Neuronal stem cell (in vitro differentiated cells): ENCODE measurements around the gene EFL1.

Experiments
- DNase-seq: peaks from one replicate; pipeline ENCODE4 v3.0.0-alpha.2; 2013; ENCODE audit warnings: low spot score
- H2AFZ ChIP-seq: one replicate; pipeline ENCODE4 v1.6.1; 2013; ENCODE audit warnings: mild to moderate bottlenecking, low read length, inconsistent platforms
- H2AK5ac ChIP-seq: 2 replicates; pipeline ENCODE4 v1.6.1; 2013; ENCODE audit warnings: low read depth, mild to moderate bottlenecking, inconsistent platforms, low read length, moderate library complexity, mixed read lengths
- H2BK120ac ChIP-seq: 2 replicates; pipeline ENCODE4 v1.6.1; 2013; ENCODE audit warnings: low read depth, mild to moderate bottlenecking, inconsistent platforms, low read length, moderate library complexity, mixed read lengths
- H2BK12ac ChIP-seq: one replicate; pipeline ENCODE4 v1.6.1; 2013; ENCODE audit warnings: low read length, inconsistent platforms
- H2BK15ac ChIP-seq: 2 replicates; pipeline ENCODE4 v1.6.1; 2013; ENCODE audit warnings: mild to moderate bottlenecking, low read length, inconsistent platforms, mixed read lengths
- H2BK5ac ChIP-seq: one replicate; pipeline ENCODE4 v1.6.1; 2013; ENCODE audit warnings: inconsistent platforms, mild to moderate bottlenecking, low read length, moderate library complexity
- H3K14ac ChIP-seq: one replicate; pipeline ENCODE4 v1.6.1; 2013; ENCODE audit warnings: low read length, inconsistent platforms
- H3K18ac ChIP-seq: 2 replicates; pipeline ENCODE4 v1.6.1; 2013; ENCODE audit warnings: low read length, inconsistent platforms
- H3K23ac ChIP-seq: 2 replicates; pipeline ENCODE4 v1.6.1; 2013; ENCODE audit warnings: low read depth, mild to moderate bottlenecking, mixed read lengths, low read length, inconsistent platforms; ENCODE audit not compliant: poor library complexity
- H3K27ac ChIP-seq: replicated peaks from 3 replicates; pipeline ENCODE4 v1.5.1; 2013; ENCODE audit warnings: low read length, inconsistent platforms
- H3K27me3 ChIP-seq, 3 experiments: 2 replicates each; pipeline ENCODE4 v1.6.1; 2013; ENCODE audit warnings: low read length in 3 of 3, mild to moderate bottlenecking in 2 of 3, inconsistent platforms in 1 of 3, low read depth in 1 of 3, mixed read lengths in 1 of 3, moderate library complexity in 1 of 3; ENCODE audit not compliant: control insufficient read depth in 3 of 3, insufficient read depth in 3 of 3
- H3K36me3 ChIP-seq, 2 donors: replicated peaks in 1 of 2; 2 replicates each; pipeline ENCODE4 v1.6.1; 2013; ENCODE audit warnings: low read length in 2 of 2; ENCODE audit not compliant: control insufficient read depth in 2 of 2, insufficient read depth in 2 of 2
- H3K4ac ChIP-seq: 2 replicates; pipeline ENCODE4 v1.6.1; 2013; ENCODE audit warnings: inconsistent platforms, mild to moderate bottlenecking, low read length, moderate library complexity
- H3K4me1 ChIP-seq, 2 donors: 1 replicate in 1 of 2; 2 replicates in 1 of 2; pipeline ENCODE4 v1.6.1; 2013; ENCODE audit warnings: low read length in 2 of 2, low read depth in 1 of 2; ENCODE audit not compliant: control insufficient read depth in 2 of 2, insufficient read depth in 1 of 2
- H3K4me2 ChIP-seq: one replicate; pipeline ENCODE4 v1.6.1; 2013; ENCODE audit warnings: mild to moderate bottlenecking, low read length, inconsistent platforms; ENCODE audit not compliant: insufficient read depth, poor library complexity, severe bottlenecking
- H3K4me3 ChIP-seq, 2 donors: 2 replicates each; pipeline ENCODE4 v1.5.1; 2013; ENCODE audit warnings: low read length in 2 of 2, mild to moderate bottlenecking in 2 of 2, inconsistent platforms in 1 of 2, moderate library complexity in 1 of 2
- H3K79me1 ChIP-seq: one replicate; pipeline ENCODE4 v1.6.1; 2013; ENCODE audit warnings: low read depth, mild to moderate bottlenecking, inconsistent platforms, low read length, moderate library complexity
- H3K9ac ChIP-seq: one replicate; pipeline ENCODE4 v1.6.1; 2013; ENCODE audit warnings: mild to moderate bottlenecking, low read depth, low read length, inconsistent platforms; ENCODE audit not compliant: poor library complexity
- H3K9me3 ChIP-seq, 2 donors: replicated peaks in 1 of 2; 2 replicates each; pipeline versions ENCODE3 to v1.6.1; 2013; ENCODE audit warnings: low read length in 2 of 2, mild to moderate bottlenecking in 2 of 2, inconsistent platforms in 1 of 2, low read depth in 1 of 2, mixed read lengths in 1 of 2, moderate library complexity in 1 of 2; ENCODE audit not compliant: control insufficient read depth in 2 of 2, insufficient read depth in 1 of 2
- H4K8ac ChIP-seq: one replicate; pipeline ENCODE4 v1.6.1; 2013; ENCODE audit warnings: low read depth, mild to moderate bottlenecking, inconsistent platforms, low read length, moderate library complexity
- H4K91ac ChIP-seq: one replicate; pipeline ENCODE4 v1.6.1; 2013; ENCODE audit warnings: low read length, low read depth, mild to moderate bottlenecking, inconsistent platforms; ENCODE audit not compliant: poor library complexity
- WGBS, 2 donors: extraction: QIAGEN DNeasy Blood & Tissue Kit; methylation state at CpG; one replicate each; pipeline ENCODE4 v1.1.7; 2013; ENCODE audit warnings: missing lambda C conversion rate in 2 of 2, mixed read lengths in 1 of 2; ENCODE audit not compliant: insufficient read length in 2 of 2, insufficient replicate concordance in 1 of 2; ENCODE audit errors: extremely low coverage in 2 of 2; 5-methylcytosine and 5-hydroxymethylcytosine counted together

Gene EFL1

GRCh38 chr15:82168757-82169156, 93.8 kb downstream of the EFL1 start:
- H3K27ac ChIP-seq = no peak overlapping the region
- H2BK15ac ChIP-seq = no peak overlapping the region
- no peak overlapping the region for H2AK5ac ChIP-seq
- H2BK5ac ChIP-seq = no peak overlapping the region
- no peak overlapping the region for H3K23ac ChIP-seq
- H3K4me2 ChIP-seq = no peak overlapping the region
- no peaks in the 10 kb centered on the region for H3K79me1 ChIP-seq
- no CpG with 5 or more reads among the region's 2 CpGs for WGBS, 2 donors
- H3K4me1 ChIP-seq = no peaks in the 10 kb centered on the region
- no peak overlapping the region for H3K4me3 ChIP-seq
- H3K27me3 ChIP-seq = no peaks in the 10 kb centered on the region
- H3K4ac ChIP-seq = no peak overlapping the region
- no peak overlapping the region for H2BK120ac ChIP-seq
- H3K9ac ChIP-seq = no peak overlapping the region
- H3K36me3 ChIP-seq = peaks cover 0 to 6% of the 10 kb centered on the region in 2 donors
- H3K9me3 ChIP-seq = no peaks in the 10 kb centered on the region
- DNase-seq = no peak
- H3K18ac ChIP-seq = no peak overlapping the region
- no peak overlapping the region for H4K8ac ChIP-seq
- no peak overlapping the region for H4K91ac ChIP-seq
- H2AFZ ChIP-seq = no peak overlapping the region
- H3K14ac ChIP-seq = no peak overlapping the region
- no peak overlapping the region for H2BK12ac ChIP-seq

GRCh38 chr15:82168296-82168695, 94.2 kb downstream of the EFL1 start:
- H2BK15ac ChIP-seq = no peak overlapping the region
- whole genome bisulfite sequencing, 2 donors = no CpG with 5 or more reads among the region's 8 CpGs
- H2BK5ac ChIP-seq = no peak overlapping the region
- no peak overlapping the region for H2AK5ac ChIP-seq
- no peak overlapping the region for H3K4ac ChIP-seq
- no peak overlapping the region for H3K14ac ChIP-seq
- no peak overlapping the region for H3K18ac ChIP-seq
- H3K79me1 ChIP-seq = no peaks in the 10 kb centered on the region
- no peaks in the 10 kb centered on the region for H3K27me3 ChIP-seq
- H3K9ac ChIP-seq = no peak overlapping the region
- no peak overlapping the region for H2BK120ac ChIP-seq
- no peak overlapping the region for H3K27ac ChIP-seq
- H4K91ac ChIP-seq = no peak overlapping the region
- H2AFZ ChIP-seq = no peak overlapping the region
- no peak overlapping the region for H4K8ac ChIP-seq
- no peak overlapping the region for H3K4me3 ChIP-seq
- no peak overlapping the region for H3K23ac ChIP-seq
- H2BK12ac ChIP-seq = no peak overlapping the region
- no peaks in the 10 kb centered on the region for H3K4me1 ChIP-seq
- no peak overlapping the region for H3K4me2 ChIP-seq
- DNase-seq = no peak
- peaks cover 0 to 10% of the 10 kb centered on the region in 2 donors for H3K36me3 ChIP-seq
- no peaks in the 10 kb centered on the region for H3K9me3 ChIP-seq

GRCh38 chr15:82165948-82166376, 96.6 kb downstream of the EFL1 start:
- Histone ChIP-seq H3K36me3 (peaks cover 0 to 33% of the 10 kb centered on the region in 2 donors), H4K8ac (no peak overlapping the region), H3K4ac (no peak overlapping the region), H4K91ac (no peak overlapping the region), H2BK5ac (no peak overlapping the region), H2BK12ac (no peak overlapping the region), H2BK15ac (no peak overlapping the region), H3K27me3 (no peaks in the 10 kb centered on the region), H3K18ac (no peak overlapping the region), H3K4me2 (no peak overlapping the region), H3K4me3 (no peak overlapping the region), H3K79me1 (no peaks in the 10 kb centered on the region), H3K4me1 (no peaks in the 10 kb centered on the region), H2AK5ac (no peak overlapping the region), H3K14ac (no peak overlapping the region), H3K9ac (no peak overlapping the region), H3K27ac (no peak overlapping the region), H2AFZ (no peak overlapping the region), H3K9me3 (no peaks in the 10 kb centered on the region), H2BK120ac (no peak overlapping the region), H3K23ac (no peak overlapping the region)
- DNase-seq = no peak
- no CpG with 5 or more reads among the region's 1 CpG for WGBS, 2 donors

- Histone ChIP-seq H2AFZ (no peak overlapping the region), H2AK5ac (no peak overlapping the region), H3K36me3 (peaks cover 2 to 80% of the 10 kb centered on the region in 2 donors), H2BK12ac (no peak overlapping the region), H3K4me2 (no peak overlapping the region), H3K9ac (no peak overlapping the region), H4K8ac (no peak overlapping the region), H2BK15ac (no peak overlapping the region), H3K4ac (no peak overlapping the region), H3K4me1 (peaks cover 0 to 3% of the 10 kb centered on the region in 2 donors), H3K79me1 (no peaks in the 10 kb centered on the region), H3K27ac (no peak overlapping the region), H4K91ac (no peak overlapping the region), H3K23ac (no peak overlapping the region), H3K9me3 (peaks cover 0 to 7% of the 10 kb centered on the region in 2 donors), H3K27me3 (no peaks in the 10 kb centered on the region), H3K14ac (no peak overlapping the region), H2BK120ac (no peak overlapping the region), H2BK5ac (no peak overlapping the region), H3K18ac (no peak overlapping the region), H3K4me3 (no peak overlapping the region)
- no CpG with 5 or more reads among the region's 2 CpGs for WGBS, 2 donors
- DNase-seq = peak; percentile 24
These were observed 102.6 kb downstream of the EFL1 start for GRCh38 chr15:82159922-82160321.
